GM19023 (cell line): ENCODE measurements around the gene ATG9A.

Source experiments
- ATAC-seq: cut with Tn5 transposase; IDR thresholded peaks from one replicate; pipeline ENCODE4 v1.9.1; 2021; ENCODE audit warnings: mild to moderate bottlenecking, moderate library complexity; ENCODE audit not compliant: unreplicated experiment

The ATG9A gene

GRCh38 chr2:219178377-219179175 lies 50.9 kb downstream of the ATG9A start:
- ATAC-seq: peak; percentile 21

- ATAC-seq: peak; percentile 42
Observed at GRCh38 chr2:219177552-219178376, 51.7 kb downstream of the ATG9A start, which contains the start of gene RETREG2. Gene RETREG2 (plus strand): TSS chr2:219178275. CDS start chr2:219178353, 78 bp downstream.

DNA sequence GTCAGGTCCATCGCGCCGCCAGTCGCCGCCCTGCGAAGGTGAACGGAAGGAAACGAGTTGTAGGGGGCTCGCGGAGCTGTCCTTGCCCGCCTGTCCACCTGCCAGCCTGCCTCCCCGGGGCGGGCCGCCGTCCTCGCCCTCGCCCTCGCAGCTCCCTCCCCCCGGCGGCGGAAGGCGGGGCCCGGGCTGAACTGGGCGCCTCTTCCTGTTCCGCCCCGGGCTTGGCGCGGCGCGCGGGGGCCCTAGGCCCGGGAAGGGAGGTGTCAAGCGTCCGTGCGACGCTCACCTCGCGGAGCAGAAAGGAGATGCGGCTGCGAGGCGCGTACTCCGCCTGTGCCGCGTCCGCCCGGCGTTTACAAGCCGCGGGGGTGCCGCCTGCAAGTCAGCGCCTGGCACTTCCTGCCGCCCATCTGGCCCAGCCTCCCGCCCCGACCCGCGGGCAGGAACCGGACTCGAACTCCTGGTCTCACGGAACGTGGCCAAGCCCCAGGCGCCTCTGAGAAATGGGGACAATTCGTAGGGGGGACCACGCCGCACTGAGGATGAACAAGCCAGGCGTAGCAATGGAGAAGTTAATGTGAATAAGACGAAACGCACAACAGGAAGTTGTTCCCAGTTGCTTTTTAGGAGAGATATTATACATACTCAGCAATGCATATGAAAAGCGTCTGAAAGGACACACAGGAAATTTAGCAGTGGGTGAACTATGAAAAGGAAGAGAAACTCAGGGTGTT lies 52.5 kb downstream of the ATG9A start, which contains the start of gene CNPPD1:
CNPPD1 (minus strand) TSS at position 108 of the 734 bp plus-strand sequence; CDS start at position 11, 97 bp downstream.
- peak; percentile 78 for ATAC-seq

- peak; percentile 27 for ATAC-seq
Observed at GRCh38 chr2:219175928-219176817, 53.3 kb downstream of the ATG9A start.

DNA sequence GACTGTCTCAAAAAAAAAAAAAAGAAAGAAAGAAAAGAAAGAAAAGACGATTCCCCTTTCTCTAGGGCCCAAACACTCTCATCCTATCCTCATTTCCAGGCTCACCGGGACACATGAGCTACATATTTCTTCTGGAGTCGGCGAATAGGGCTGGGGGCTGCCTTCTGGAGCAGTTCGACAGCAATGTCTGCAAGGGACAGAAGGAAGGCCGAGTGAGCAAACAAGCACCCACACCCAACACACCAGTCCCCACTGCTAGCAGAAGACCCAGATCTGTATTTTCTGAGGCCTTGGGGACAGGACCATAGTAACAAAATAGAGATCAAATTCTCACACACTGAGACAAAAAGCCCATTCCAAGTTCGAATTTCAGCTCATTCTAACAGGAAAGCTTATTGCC lies 54.0 kb downstream of the ATG9A start:
- no peak for ATAC-seq

GRCh38 chr2:219174801-219175200 lies 54.6 kb downstream of the ATG9A start:
- ATAC-seq: no peak

DNA sequence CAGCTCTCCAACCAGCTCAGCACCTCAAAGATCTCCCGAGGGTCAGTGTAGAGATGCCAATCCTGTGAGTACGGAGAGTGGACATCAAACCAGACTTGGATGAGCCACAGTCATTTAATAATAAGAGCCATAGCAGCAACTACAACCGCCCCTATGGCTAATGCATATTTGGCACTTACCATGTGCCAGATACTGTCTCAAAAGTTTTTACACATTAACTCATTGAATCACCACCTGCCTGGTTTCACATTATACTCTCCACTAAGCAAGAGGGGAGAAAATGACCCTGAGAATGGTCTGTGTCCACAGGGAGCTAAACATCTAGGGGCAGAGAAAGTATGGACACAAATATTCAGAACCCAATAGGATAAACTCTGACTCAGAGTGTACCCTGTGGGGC lies 55.3 kb downstream of the ATG9A start:
- no peak for ATAC-seq

- ATAC-seq: no peak
Observed at GRCh38 chr2:219173176-219173575, 56.3 kb downstream of the ATG9A start.

DNA sequence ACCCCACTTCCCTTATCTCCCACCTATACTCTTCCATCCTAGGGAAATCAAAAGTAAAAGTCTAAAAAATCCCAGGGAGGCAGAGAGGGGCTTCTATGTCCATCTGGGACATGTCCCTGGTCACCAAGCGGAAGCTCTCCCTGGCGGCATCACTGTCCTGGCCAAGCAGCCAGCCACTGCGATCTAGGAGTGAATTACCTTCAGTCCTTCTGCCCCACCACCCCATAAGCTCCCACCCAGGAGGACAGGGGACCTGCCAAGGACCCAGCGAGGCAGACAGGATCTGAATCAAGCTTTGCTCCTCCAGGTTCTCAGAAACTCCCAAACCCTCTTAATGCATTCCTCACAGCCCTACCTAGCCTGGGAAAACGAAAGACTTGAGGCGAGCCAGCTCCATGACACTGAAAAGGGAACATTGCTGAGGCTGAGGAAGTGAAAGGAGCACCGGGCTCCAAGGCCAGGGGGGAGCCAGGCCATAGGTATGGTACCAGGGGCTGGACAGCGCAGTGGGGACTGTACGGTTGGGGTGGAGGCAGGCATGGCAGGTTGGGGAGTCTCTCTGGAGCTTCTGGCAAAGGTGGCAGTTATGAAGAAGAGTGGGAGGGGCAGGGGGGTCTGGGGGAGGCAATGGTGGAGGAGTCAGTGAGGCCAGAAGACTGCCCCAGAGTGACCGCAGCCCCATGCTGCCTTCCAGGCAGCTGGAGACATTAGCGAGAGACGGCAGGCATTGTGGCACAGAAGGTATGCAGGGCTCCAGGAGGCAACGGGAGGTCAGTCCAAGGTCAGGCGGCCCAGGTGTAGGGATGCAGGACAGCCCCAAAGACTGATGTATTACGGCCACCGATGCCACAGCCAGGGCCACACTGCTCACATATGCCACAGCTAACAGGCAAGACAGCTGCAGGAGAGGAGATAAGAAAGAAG lies 56.9 kb downstream of the ATG9A start:
- no peak for ATAC-seq

- ATAC-seq: no peak
Observed at GRCh38 chr2:219171231-219171651, 58.2 kb downstream of the ATG9A start.

GRCh38 chr2:219169930-219170654 lies 59.3 kb downstream of the ATG9A start, which contains the start of gene SLC23A3:
Gene SLC23A3 (minus strand): TSS chr2:219170029. CDS start chr2:219169984, 45 bp downstream.
- ATAC-seq: no peak
